Stimulated activated CD8-positive, alpha-beta memory T cell treated with anti-CD3 and anti-CD28 coated beads, Interleukin-4, amount 100 ng/mL, for 48 hours (primary cell): ENCODE results near the gene CDC42BPA.
A peak's percentile ranks its signal among the peaks of the same experiment; 100 is the strongest.

Experiments used
- DNase-seq: peaks from one replicate; pipeline ENCODE4 v3.0.0-alpha.2; 2020

The CDC42BPA gene

GRCh38 chr1:226940029-226940805 is 378.1 kb downstream of the CDC42BPA start, which contains the start of gene COQ8A:
Gene COQ8A, plus strand, starts transcription at chr1:226940294. Its CDS starts 21,092 bp downstream, at chr1:226961386.
- DNase-seq = peak; percentile 97
